Measurements from ENCODE around the gene ZFP37. TPM values are rescaled to one million over a fixed set of nuclear protein-coding genes. Genes with fewer than 3 reads are reported as not detected.

ZFP37 gene
- total and polyA plus RNA-seq, 7 experiments from 2014 or later = 0.41 to 4.9 (median 1.7) TPM

DNA sequence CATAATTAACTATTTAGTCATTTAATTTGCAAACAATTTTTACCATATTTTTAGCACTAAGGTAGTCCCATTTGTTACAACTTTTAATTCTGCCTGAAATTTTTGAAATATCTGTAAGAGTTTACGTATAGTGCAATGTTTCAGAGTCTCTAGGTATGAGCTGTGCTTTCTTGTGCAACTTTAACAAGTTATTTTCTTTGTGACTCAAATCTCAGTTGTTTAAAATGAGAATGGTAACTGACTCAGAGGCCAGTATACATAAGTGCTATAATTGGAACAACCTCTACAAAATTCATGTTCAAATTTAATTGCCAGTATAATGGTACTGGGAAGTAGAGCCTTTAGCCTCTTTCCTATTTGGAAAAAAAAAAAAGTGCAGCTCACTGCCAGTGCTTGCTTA lies 30.3 kb downstream of the ZFP37 start:
- Mint-ChIP-seq H3K9me3 (peaks cover 6 to 91% (median 46%) of the 10 kb centered on the region in 11 donors), H3K4me1 (no peaks in the 10 kb centered on the region), H3K27ac (no peak overlapping the region), H3K36me3 (peaks cover 0 to 36% (median 5%) of the 10 kb centered on the region in 5 donors), H3K27me3 (peaks cover 0 to 24% (median 11%) of the 10 kb centered on the region in 5 donors), H3K4me3 (no peak overlapping the region)
- Histone ChIP-seq H3K36me3 (ENCODE audit: control insufficient read depth in 2 of 3, insufficient read depth in 3 of 3, low read length in 3 of 3) (no peaks in the 10 kb centered on the region), H3K27ac (ENCODE audit: low read depth, low read length) (no peak overlapping the region), H3K27me3 (ENCODE audit: control insufficient read depth in 2 of 2, insufficient read depth in 2 of 2, low read length in 2 of 2) (no peaks in the 10 kb centered on the region), H3K4me3 (ENCODE audit: low read length) (no peak overlapping the region), H3K4me1 (ENCODE audit: control insufficient read depth in 2 of 2, insufficient read depth in 2 of 2, low read length in 2 of 2) (no peaks in the 10 kb centered on the region), H3K9me3 (ENCODE audit: control insufficient read depth in 2 of 3, low read length in 3 of 3) (peaks cover 0 to 43% (median 0%) of the 10 kb centered on the region in 3 experiments)
- POLR2A ChIA-PET = no interaction called here
- DNase-seq (no peak), ATAC-seq (no peak)
- CTCF ChIA-PET = no interaction called here
- intact Hi-C loops (cut with micrococcal nuclease) = no loop called here

GRCh38 chr9:113018247-113018646 lies 38.3 kb downstream of the ZFP37 start:
- H3K27ac ChIP-seq (ENCODE audit: low read depth, low read length) = no peak overlapping the region
- no peaks in the 10 kb centered on the region for H3K36me3 ChIP-seq (ENCODE audit: control insufficient read depth in 2 of 3, insufficient read depth in 3 of 3, low read length in 3 of 3)
- Mint-ChIP-seq H3K4me3 (no peak overlapping the region), H3K27ac (no peak overlapping the region), H3K36me3 (peaks cover 0 to 20% (median 11%) of the 10 kb centered on the region in 5 donors), H3K27me3 (peaks cover 0 to 21% (median 17%) of the 10 kb centered on the region in 5 donors), H3K4me1 (no peaks in the 10 kb centered on the region), H3K9me3 (peaks cover 0 to 92% (median 59%) of the 10 kb centered on the region in 11 donors)
- intact Hi-C loops (cut with micrococcal nuclease) = no loop called here
- no peaks in the 10 kb centered on the region for H3K4me1 ChIP-seq (ENCODE audit: control insufficient read depth in 2 of 2, insufficient read depth in 2 of 2, low read length in 2 of 2)
- H3K4me3 ChIP-seq (ENCODE audit: low read length) = no peak overlapping the region
- CTCF ChIA-PET = no interaction called here
- peaks cover 0 to 33% (median 0%) of the 10 kb centered on the region in 3 experiments for H3K9me3 ChIP-seq (ENCODE audit: control insufficient read depth in 2 of 3, low read length in 3 of 3)
- H3K27me3 ChIP-seq (ENCODE audit: control insufficient read depth in 2 of 2, insufficient read depth in 2 of 2, low read length in 2 of 2) = no peaks in the 10 kb centered on the region
- POLR2A ChIA-PET = no interaction called here
- ATAC-seq (no peak), DNase-seq (no peak)

DNA sequence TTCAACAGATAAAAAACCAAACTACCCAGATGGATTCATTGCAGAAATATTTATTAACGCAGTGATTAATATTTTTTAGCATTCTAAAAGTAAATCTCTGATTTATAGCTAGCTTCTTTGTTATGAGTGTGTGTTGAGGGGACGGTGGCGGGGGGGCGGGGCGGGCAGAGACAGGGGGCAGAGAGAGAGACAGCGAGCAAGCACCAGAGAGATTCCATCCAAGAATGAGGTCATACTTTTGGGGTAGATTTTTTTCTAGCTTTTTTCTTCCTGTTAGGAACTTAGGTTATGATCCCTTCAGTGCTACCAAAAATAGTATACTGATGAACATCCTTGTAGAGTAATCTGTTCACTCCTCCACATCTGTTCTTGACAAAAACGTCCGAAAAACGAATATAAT lies 44.0 kb downstream of the ZFP37 start:
- peaks cover 0 to 94% (median 55%) of the 10 kb centered on the region in 11 donors for H3K9me3 Mint-ChIP-seq
- Histone ChIP-seq H3K27me3 (ENCODE audit: control insufficient read depth in 2 of 2, insufficient read depth in 2 of 2, low read length in 2 of 2) (no peaks in the 10 kb centered on the region), H3K36me3 (ENCODE audit: control insufficient read depth in 2 of 3, insufficient read depth in 3 of 3, low read length in 3 of 3) (no peaks in the 10 kb centered on the region), H3K4me3 (ENCODE audit: low read length) (no peak overlapping the region), H3K9me3 (ENCODE audit: control insufficient read depth in 2 of 3, low read length in 3 of 3) (peaks cover 0 to 17% (median 0%) of the 10 kb centered on the region in 3 experiments), H3K27ac (ENCODE audit: low read depth, low read length) (no peak overlapping the region), H3K4me1 (ENCODE audit: control insufficient read depth in 2 of 2, insufficient read depth in 2 of 2, low read length in 2 of 2) (no peaks in the 10 kb centered on the region)
- H3K4me1 Mint-ChIP-seq = peaks cover 0 to 4% (median 0%) of the 10 kb centered on the region in 7 donors
- no peak for DNase-seq
- H3K27ac Mint-ChIP-seq = peak overlapping the region in 1 of 9 donors; percentile 45
- ChIA-PET POLR2A (no interaction called here), CTCF (no interaction called here)
- peaks cover 0 to 24% (median 16%) of the 10 kb centered on the region in 5 donors for H3K36me3 Mint-ChIP-seq
- H3K4me3 Mint-ChIP-seq = peak overlapping the region in 7 of 10 donors; percentile 63 to 83 (median 79)
- ATAC-seq = no peak
- intact Hi-C loops (cut with micrococcal nuclease) = no loop called here
- peaks cover 6 to 42% (median 35%) of the 10 kb centered on the region in 5 donors for H3K27me3 Mint-ChIP-seq

- H3K9me3 Mint-ChIP-seq = peaks cover 0 to 94% (median 51%) of the 10 kb centered on the region in 11 donors
- Histone ChIP-seq H3K36me3 (ENCODE audit: control insufficient read depth in 2 of 3, insufficient read depth in 3 of 3, low read length in 3 of 3) (no peaks in the 10 kb centered on the region), H3K9me3 (ENCODE audit: control insufficient read depth in 2 of 3, low read length in 3 of 3) (peaks cover 0 to 17% (median 0%) of the 10 kb centered on the region in 3 experiments), H3K27me3 (ENCODE audit: control insufficient read depth in 2 of 2, insufficient read depth in 2 of 2, low read length in 2 of 2) (no peaks in the 10 kb centered on the region), H3K27ac (ENCODE audit: low read depth, low read length) (no peak within 1 kb of the TSS), H3K4me3 (ENCODE audit: low read length) (peak within 1 kb of the TSS; percentile 34), H3K4me1 (ENCODE audit: control insufficient read depth in 2 of 2, insufficient read depth in 2 of 2, low read length in 2 of 2) (no peaks in the 10 kb centered on the region)
- peaks cover 6 to 42% (median 35%) of the 10 kb centered on the region in 5 donors for H3K27me3 Mint-ChIP-seq
- peak within 1 kb of the TSS in 9 of 10 donors; percentile 63 to 86 (median 79) for H3K4me3 Mint-ChIP-seq
- ATAC-seq = peak; percentile 64
- peaks cover 0 to 24% (median 16%) of the 10 kb centered on the region in 5 donors for H3K36me3 Mint-ChIP-seq
- ChIA-PET CTCF (no interaction called here), POLR2A (no interaction called here)
- H3K27ac Mint-ChIP-seq = peak within 1 kb of the TSS in 3 of 9 donors; percentile 45 to 84 (median 60)
- peaks cover 0 to 4% (median 0%) of the 10 kb centered on the region in 7 donors for H3K4me1 Mint-ChIP-seq
- DNase-seq = peak in 8 of 9 donors; percentile 7 to 52 (median 34)
- intact Hi-C loops (cut with micrococcal nuclease) = no loop called here
Measured at GRCh38 chr9:113011911-113012381, 44.6 kb downstream of the ZFP37 start, which contains the start of gene ZNF883. ZNF883 (minus strand) TSS chr9:113012192.

DNA sequence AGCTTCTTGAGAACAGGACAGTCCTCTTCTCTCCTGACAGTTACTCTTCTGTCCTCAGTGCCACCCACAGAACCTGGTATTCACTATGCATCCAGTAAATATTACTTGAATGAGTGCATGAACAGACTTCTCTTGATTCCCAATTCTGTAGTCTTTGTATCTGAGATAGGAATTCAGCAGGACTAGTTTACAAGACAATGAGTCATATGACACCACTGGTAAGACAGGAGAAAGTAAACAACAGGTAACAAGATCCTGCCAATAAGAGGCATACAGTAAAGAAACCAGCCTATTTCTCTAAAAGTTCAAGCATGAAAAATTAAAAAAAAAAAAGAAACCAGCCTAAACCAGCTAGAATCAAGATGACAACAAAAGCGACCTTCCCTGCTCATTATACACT lies 50.7 kb downstream of the ZFP37 start:
- ChIA-PET POLR2A (no interaction called here), CTCF (no interaction called here)
- Mint-ChIP-seq H3K9me3 (peaks cover 11 to 92% (median 51%) of the 10 kb centered on the region in 11 donors), H3K27me3 (peaks cover 0 to 15% (median 6%) of the 10 kb centered on the region in 5 donors), H3K27ac (no peak overlapping the region), H3K4me1 (no peaks in the 10 kb centered on the region), H3K36me3 (peaks cover 0 to 46% (median 17%) of the 10 kb centered on the region in 5 donors), H3K4me3 (no peak overlapping the region)
- ATAC-seq (no peak), DNase-seq (no peak)
- peaks cover 0 to 24% (median 0%) of the 10 kb centered on the region in 3 experiments for H3K9me3 ChIP-seq (ENCODE audit: control insufficient read depth in 2 of 3, low read length in 3 of 3)
- H3K27me3 ChIP-seq (ENCODE audit: control insufficient read depth in 2 of 2, insufficient read depth in 2 of 2, low read length in 2 of 2) = no peaks in the 10 kb centered on the region
- no peak overlapping the region for H3K4me3 ChIP-seq (ENCODE audit: low read length)
- H3K36me3 ChIP-seq (ENCODE audit: control insufficient read depth in 2 of 3, insufficient read depth in 3 of 3, low read length in 3 of 3) = no peaks in the 10 kb centered on the region
- intact Hi-C loops (cut with micrococcal nuclease) = no loop called here
- H3K27ac ChIP-seq (ENCODE audit: low read depth, low read length) = no peak overlapping the region
- no peaks in the 10 kb centered on the region for H3K4me1 ChIP-seq (ENCODE audit: control insufficient read depth in 2 of 2, insufficient read depth in 2 of 2, low read length in 2 of 2)

GRCh38 chr9:112997236-112997941 lies 59.1 kb downstream of the ZFP37 start:
- H3K4me1 ChIP-seq (ENCODE audit: control insufficient read depth in 2 of 2, insufficient read depth in 2 of 2, low read length in 2 of 2) = no peaks in the 10 kb centered on the region
- Mint-ChIP-seq H3K4me1 (no peaks in the 10 kb centered on the region), H3K27ac (no peak overlapping the region), H3K36me3 (peaks cover 4 to 61% (median 36%) of the 10 kb centered on the region in 5 donors), H3K9me3 (peaks cover 14 to 86% (median 64%) of the 10 kb centered on the region in 11 donors), H3K4me3 (no peak overlapping the region), H3K27me3 (peaks cover 0 to 4% (median 0%) of the 10 kb centered on the region in 5 donors)
- DNase-seq (no peak), ATAC-seq (no peak)
- intact Hi-C loops (cut with micrococcal nuclease) = no loop called here
- peaks cover 8 to 59% (median 33%) of the 10 kb centered on the region in 3 experiments for H3K9me3 ChIP-seq (ENCODE audit: control insufficient read depth in 2 of 3, low read length in 3 of 3)
- no peaks in the 10 kb centered on the region for H3K27me3 ChIP-seq (ENCODE audit: control insufficient read depth in 2 of 2, insufficient read depth in 2 of 2, low read length in 2 of 2)
- no peak overlapping the region for H3K27ac ChIP-seq (ENCODE audit: low read depth, low read length)
- ChIA-PET POLR2A (no interaction called here), CTCF (no interaction called here)
- H3K4me3 ChIP-seq (ENCODE audit: low read length) = no peak overlapping the region
- H3K36me3 ChIP-seq (ENCODE audit: control insufficient read depth in 2 of 3, insufficient read depth in 3 of 3, low read length in 3 of 3) = peaks cover 0 to 13% (median 0%) of the 10 kb centered on the region in 3 experiments
